Esophagus muscularis mucosa (tissue), 4 donors: ENCODE results near the gene UPK1B. TPM values are rescaled to one million over a fixed set of nuclear protein-coding genes. Genes with fewer than 3 reads are reported as not detected.

Source experiments
- DNase-seq: peaks from one replicate; pipeline ENCODE4 v3.0.0-alpha.2; 2017; ENCODE audit errors: extremely low spot score
- H3K27ac ChIP-seq, 4 donors: fragments of 200-600 bp; sonication (generic); replicated peaks in 1 of 4; 1 replicate in 3 of 4; 2 replicates in 1 of 4; pipeline ENCODE4 v1.5.1; 2016 to 2019; ENCODE audit warnings: mild to moderate bottlenecking in 1 of 4
- H3K27me3 ChIP-seq, 4 donors: fragments of 200-600 bp; sonication (generic); one replicate each; pipeline versions ENCODE4 v1.5.1 to v1.6.0; 2016 to 2019
- H3K36me3 ChIP-seq, 4 donors: fragments of 200-600 bp; sonication (generic); one replicate each; pipeline ENCODE4 v1.5.1; 2016 to 2019
- H3K4me1 ChIP-seq, 4 donors: fragments of 200-600 bp; sonication (generic); one replicate each; pipeline ENCODE4 v1.5.1; 2016 to 2019
- H3K4me3 ChIP-seq, 4 donors: fragments of 200-600 bp; sonication (generic); 1 replicate in 2 of 4; 2 replicates in 2 of 4; pipeline ENCODE4 v1.5.1; 2016 to 2019; ENCODE audit warnings: mild to moderate bottlenecking in 4 of 4, moderate library complexity in 1 of 4
- H3K9me3 ChIP-seq, 4 donors: fragments of 200-600 bp; sonication (generic); 1 replicate in 3 of 4; 2 replicates in 1 of 4; pipeline ENCODE4 v1.5.1; 2016 to 2019
- EP300 ChIP-seq: sonication (generic); formaldehyde crosslinking; IDR thresholded peaks from one replicate; pipeline ENCODE4 v1.6.1; 2017; ENCODE audit warnings: antibody characterized with exemption
- POLR2A ChIP-seq: fragments of 450-650 bp; IDR thresholded peaks from one replicate; pipeline ENCODE4 v1.6.1; 2017; ENCODE audit warnings: antibody characterized with exemption, moderate library complexity, mild to moderate bottlenecking, low read depth
- POLR2AphosphoS5 ChIP-seq, 2 donors: sonication (generic); formaldehyde crosslinking; IDR thresholded peaks; one replicate each; pipeline ENCODE4 v1.6.1; 2017; ENCODE audit warnings: antibody characterized with exemption in 2 of 2
- WGBS: methylation state at CpG from one replicate; pipeline ENCODE4 v1.1.5; 2018; 5-methylcytosine and 5-hydroxymethylcytosine counted together
- intact Hi-C: fragments of 100-400 bp; cut with DNase I; formaldehyde crosslinking; loops from one replicate; pipeline ENCODE4 v1.15.1; 2023
- total RNA-seq, 4 donors: library from RNA; depleted of rRNA; stranded (reverse); fragments of >200 nt; gene quantifications; one replicate each; pipeline versions ENCODE4 v1.1.0 to v1.2.1, GENCODE V29; 2016
- TF ChIP-seq, protein P1 (sequence below), 3 experiments: fragments of 200-600 bp in 2 of 3; fragments of 450-650 bp in 1 of 3; sonication (generic) in 2 of 3; IDR thresholded peaks; one replicate each; pipeline ENCODE4 v1.5.1; 2017 to 2019; ENCODE audit warnings: antibody characterized with exemption in 3 of 3, mild to moderate bottlenecking in 2 of 3, moderate library complexity in 1 of 3

UPK1B gene
- total RNA-seq, 4 donors from 2014 or later, result not detected

DNA sequence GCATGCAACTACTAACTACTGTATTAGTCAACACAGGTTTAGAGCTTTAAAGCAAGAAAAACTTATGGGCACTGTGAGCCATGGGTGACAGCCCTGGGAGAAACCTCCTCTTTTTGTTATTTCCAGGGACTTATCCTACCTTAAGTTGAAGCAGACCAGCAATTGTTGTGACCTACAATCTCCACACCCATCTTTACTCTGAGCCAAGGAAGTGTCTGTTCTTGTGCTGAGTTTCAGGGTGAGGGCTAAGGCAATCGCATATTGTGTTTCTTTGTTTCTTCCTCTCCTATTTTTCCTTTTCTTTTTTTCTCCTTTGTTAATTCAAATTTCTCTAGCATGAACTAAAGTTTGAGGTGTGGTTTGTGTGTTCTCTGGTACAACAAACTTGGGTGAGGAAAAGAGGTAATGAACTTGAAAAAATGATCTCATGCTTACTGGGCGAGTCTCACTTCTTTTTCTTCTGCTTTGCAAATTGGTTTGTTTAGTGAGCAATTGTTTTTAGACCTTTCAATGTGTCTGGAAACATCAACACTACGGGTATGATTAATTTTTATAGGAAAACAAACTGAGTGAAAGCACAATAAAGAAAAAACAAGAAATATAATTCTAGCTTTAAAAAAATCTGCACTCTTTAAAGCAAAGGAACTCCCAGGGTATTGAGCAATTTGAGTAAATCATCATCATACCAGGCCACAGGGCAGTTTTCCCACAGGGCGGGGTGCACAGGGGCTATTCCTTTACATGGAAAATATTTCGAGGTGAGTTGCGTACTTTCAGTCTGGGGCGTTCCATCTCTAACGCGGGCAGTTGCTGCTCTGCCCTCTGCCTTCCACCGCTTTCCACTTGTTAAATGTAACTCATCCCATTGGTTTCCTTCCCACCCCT is 2.7 kb downstream of the UPK1B start:
- H3K27me3 ChIP-seq, result no peaks in the 10 kb centered on the region
- no peak overlapping the region for H3K27ac ChIP-seq
- no peak for DNase-seq
- TF ChIP-seq EP300, result no peak
- TF ChIP-seq, protein P1, sequence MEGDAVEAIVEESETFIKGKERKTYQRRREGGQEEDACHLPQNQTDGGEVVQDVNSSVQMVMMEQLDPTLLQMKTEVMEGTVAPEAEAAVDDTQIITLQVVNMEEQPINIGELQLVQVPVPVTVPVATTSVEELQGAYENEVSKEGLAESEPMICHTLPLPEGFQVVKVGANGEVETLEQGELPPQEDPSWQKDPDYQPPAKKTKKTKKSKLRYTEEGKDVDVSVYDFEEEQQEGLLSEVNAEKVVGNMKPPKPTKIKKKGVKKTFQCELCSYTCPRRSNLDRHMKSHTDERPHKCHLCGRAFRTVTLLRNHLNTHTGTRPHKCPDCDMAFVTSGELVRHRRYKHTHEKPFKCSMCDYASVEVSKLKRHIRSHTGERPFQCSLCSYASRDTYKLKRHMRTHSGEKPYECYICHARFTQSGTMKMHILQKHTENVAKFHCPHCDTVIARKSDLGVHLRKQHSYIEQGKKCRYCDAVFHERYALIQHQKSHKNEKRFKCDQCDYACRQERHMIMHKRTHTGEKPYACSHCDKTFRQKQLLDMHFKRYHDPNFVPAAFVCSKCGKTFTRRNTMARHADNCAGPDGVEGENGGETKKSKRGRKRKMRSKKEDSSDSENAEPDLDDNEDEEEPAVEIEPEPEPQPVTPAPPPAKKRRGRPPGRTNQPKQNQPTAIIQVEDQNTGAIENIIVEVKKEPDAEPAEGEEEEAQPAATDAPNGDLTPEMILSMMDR (IDR thresholded peaks at IDR 0.05), result no peak
- TF ChIP-seq POLR2A, result no peak
- TF ChIP-seq POLR2AphosphoS5 (IDR thresholded peaks at IDR 0.05), result no peak
- no peak overlapping the region for H3K4me3 ChIP-seq
- intact Hi-C loops, result no loop called here
- H3K36me3 ChIP-seq, result no peaks in the 10 kb centered on the region
- 78% methylated on average over 10 of the region's 10 CpGs for WGBS
- H3K4me1 ChIP-seq, result no peaks in the 10 kb centered on the region
- no peaks in the 10 kb centered on the region for H3K9me3 ChIP-seq

DNA sequence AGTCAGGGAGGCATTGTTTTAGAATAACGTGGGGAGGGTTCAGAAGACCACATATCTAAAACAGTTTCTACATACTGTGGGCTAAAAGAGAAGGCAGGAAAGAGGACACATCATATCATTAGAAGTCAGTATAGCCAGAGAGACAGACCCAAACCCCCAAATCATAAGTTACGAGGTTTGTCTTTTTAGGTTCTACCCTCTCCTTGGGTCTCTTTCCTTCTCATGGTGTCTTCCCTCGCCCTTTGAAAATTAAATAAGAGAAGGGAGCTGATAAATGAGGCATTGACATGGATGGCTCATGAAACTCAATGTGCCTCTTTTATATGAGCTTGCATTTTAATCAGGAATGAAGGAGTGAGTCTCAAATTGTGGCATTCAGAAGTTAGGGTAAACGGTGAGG is 3.4 kb downstream of the UPK1B start:
- intact Hi-C loops, result no loop called here
- WGBS, result 80% methylated on average over 4 of the region's 4 CpGs
- Histone ChIP-seq H3K27me3 (no peaks in the 10 kb centered on the region), H3K4me1 (no peaks in the 10 kb centered on the region), H3K9me3 (no peaks in the 10 kb centered on the region), H3K4me3 (no peak overlapping the region), H3K36me3 (no peaks in the 10 kb centered on the region), H3K27ac (no peak overlapping the region)
- no peak for TF ChIP-seq EP300
- TF ChIP-seq, protein P1 (IDR thresholded peaks at IDR 0.05), result no peak
- TF ChIP-seq POLR2A, result no peak
- no peak for TF ChIP-seq POLR2AphosphoS5 (IDR thresholded peaks at IDR 0.05)
- DNase-seq, result no peak

DNA sequence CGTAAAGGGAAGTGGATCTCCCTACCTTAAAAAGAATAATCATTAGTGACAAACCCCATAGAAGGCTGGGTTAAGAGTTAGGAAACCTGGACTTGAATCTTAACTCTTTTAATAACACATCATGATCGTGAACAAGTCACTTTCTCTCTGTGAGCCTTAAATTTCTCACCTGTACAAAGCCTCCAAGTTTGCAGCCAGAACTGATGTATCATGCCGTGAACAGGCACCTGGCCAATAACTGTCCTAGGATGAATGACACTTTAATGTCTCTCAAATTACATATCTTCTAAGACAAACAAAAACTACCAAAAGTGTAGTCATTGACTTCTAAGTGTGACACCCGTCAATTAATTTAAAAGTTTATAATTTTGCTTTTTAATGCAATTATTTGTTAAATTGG is 3.9 kb downstream of the UPK1B start:
- Histone ChIP-seq H3K4me3 (no peak overlapping the region), H3K36me3 (no peaks in the 10 kb centered on the region), H3K27me3 (no peaks in the 10 kb centered on the region), H3K27ac (no peak overlapping the region), H3K4me1 (no peaks in the 10 kb centered on the region), H3K9me3 (no peaks in the 10 kb centered on the region)
- intact Hi-C loops, result no loop called here
- no peak for DNase-seq
- TF ChIP-seq EP300 (no peak), POLR2AphosphoS5 (IDR thresholded peaks at IDR 0.05) (no peak), POLR2A (no peak)
- TF ChIP-seq, protein P1 (IDR thresholded peaks at IDR 0.05), result no peak
- WGBS, result 73% methylated on average over 4 of the region's 4 CpGs

DNA sequence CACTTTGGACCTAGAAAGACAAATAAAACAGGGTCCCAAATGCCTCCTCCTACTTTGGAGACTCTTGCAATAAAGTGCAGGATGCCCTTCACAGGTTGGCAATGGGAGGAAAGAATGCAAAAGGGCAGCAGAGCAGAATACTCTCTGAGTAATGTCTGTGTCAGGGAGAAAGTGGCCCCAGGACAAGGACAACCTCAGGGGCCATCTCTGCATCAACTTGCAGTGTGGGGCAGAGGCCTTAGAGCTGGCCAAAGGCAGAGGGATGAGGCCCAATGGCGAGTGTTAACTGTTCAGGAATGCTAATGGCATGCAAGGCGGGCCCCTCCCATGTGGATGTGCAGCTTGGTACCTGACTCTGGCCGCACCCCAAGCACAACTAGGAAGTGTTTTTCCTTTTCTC is 8.4 kb downstream of the UPK1B start:
- Histone ChIP-seq H3K27me3 (no peaks in the 10 kb centered on the region), H3K4me3 (no peak overlapping the region), H3K4me1 (no peaks in the 10 kb centered on the region), H3K27ac (no peak overlapping the region), H3K36me3 (no peaks in the 10 kb centered on the region), H3K9me3 (no peaks in the 10 kb centered on the region)
- 87% methylated on average over 3 of the region's 3 CpGs for WGBS
- DNase-seq, result no peak
- no peak for TF ChIP-seq POLR2AphosphoS5 (IDR thresholded peaks at IDR 0.05)
- TF ChIP-seq EP300, result no peak
- TF ChIP-seq POLR2A, result no peak
- TF ChIP-seq, protein P1 (IDR thresholded peaks at IDR 0.05), result no peak
- intact Hi-C loops, result no loop called here
